PC-9 (cell line): ENCODE measurements around the gene ZNF839. TPM values are rescaled to one million over a fixed set of nuclear protein-coding genes. Genes with fewer than 3 reads are reported as not detected.
A peak's percentile ranks its signal among the peaks of the same experiment; 100 is the strongest.

Experiments used
- BruUV-seq: library from RNA; stranded (reverse); fragments of 400-500 nt; replicated peaks from 2 replicates; lab custom pipeline; 2021; lab: Mats Ljungman, UMichigan
- CTCF ChIA-PET: fragments of 300-600 bp; sonication (Branson Sonifier 250); formaldehyde crosslinking; loops from one replicate; lab custom pipeline; 2022; ENCODE audit warnings: antibody characterized with exemption; lab: Charles Lee
- POLR2A ChIA-PET: fragments of 300-600 bp; sonication (Branson Sonifier 250); formaldehyde crosslinking; loops from one replicate; lab custom pipeline; 2022; ENCODE audit warnings: antibody characterized with exemption; ENCODE audit not compliant: unreplicated experiment; lab: Charles Lee
- DNase-seq, 2 experiments: peaks; one replicate each; pipeline versions ENCODE4 v3.0.0 to v3.0.0-alpha.2; 2015 to 2022; ENCODE audit warnings: mixed read lengths in 1 of 2
- H2AFZ ChIP-seq: fragments of 200-600 bp; sonication (generic); 2 replicates; pipeline ENCODE4 v1.8.1; 2017; ENCODE audit warnings: antibody characterized with exemption
- H3F3A ChIP-seq: fragments of 200-600 bp; sonication (generic); 2 replicates; pipeline ENCODE4 v1.8.1; 2017; ENCODE audit warnings: antibody characterized with exemption, mild to moderate bottlenecking, low read depth; ENCODE audit not compliant: insufficient read depth
- H3K27ac ChIP-seq: fragments of 200-600 bp; sonication (generic); 2 replicates; pipeline ENCODE4 v1.6.1; 2016; ENCODE audit warnings: mixed run types
- H3K27me3 ChIP-seq: fragments of 200-600 bp; sonication (generic); 2 replicates; pipeline ENCODE4 v1.6.1; 2016; ENCODE audit warnings: low read depth, mixed run types; ENCODE audit not compliant: insufficient read depth
- H3K36me3 ChIP-seq: fragments of 200-600 bp; sonication (generic); 2 replicates; pipeline ENCODE4 v1.6.1; 2016; ENCODE audit warnings: low read depth, mixed run types
- H3K4me1 ChIP-seq: fragments of 200-600 bp; sonication (generic); replicated peaks from 2 replicates; pipeline ENCODE4 v1.6.1; 2016; ENCODE audit warnings: mixed run types; ENCODE audit not compliant: insufficient read depth
- H3K4me2 ChIP-seq: fragments of 200-600 bp; sonication (generic); 2 replicates; pipeline ENCODE4 v1.6.1; 2017; ENCODE audit warnings: mixed run types
- H3K4me3 ChIP-seq: fragments of 200-600 bp; sonication (generic); 2 replicates; pipeline ENCODE4 v1.6.1; 2016; ENCODE audit warnings: mixed run types
- H3K79me2 ChIP-seq: fragments of 200-600 bp; sonication (generic); 2 replicates; pipeline ENCODE4 v1.6.1; 2017; ENCODE audit warnings: low read depth, mixed run types
- H3K9me2 ChIP-seq: fragments of 200-600 bp; sonication (generic); 2 replicates; pipeline ENCODE4 v1.8.1; 2017; ENCODE audit warnings: mild to moderate bottlenecking; ENCODE audit not compliant: insufficient read depth
- H3K9me3 ChIP-seq: fragments of 200-600 bp; sonication (generic); 2 replicates; pipeline ENCODE4 v1.8.1; 2016; ENCODE audit warnings: low read depth; ENCODE audit not compliant: insufficient read depth
- H4K20me1 ChIP-seq: fragments of 200-600 bp; sonication (generic); 2 replicates; pipeline ENCODE4 v1.8.1; 2017; ENCODE audit not compliant: insufficient read depth
- CTCF ChIP-seq: fragments of 200-600 bp; sonication (generic); conservative IDR thresholded peaks from 2 replicates; pipeline ENCODE4 v1.6.1; 2017; ENCODE audit warnings: mixed run types, antibody characterized with exemption, mild to moderate bottlenecking, moderate library complexity
- EZH2 ChIP-seq: fragments of 200-600 bp; sonication (generic); IDR thresholded peaks from 2 replicates; pipeline ENCODE4 v1.8.0; 2017; ENCODE audit warnings: antibody characterized with exemption, low read depth
- intact Hi-C: fragments of 100-400 bp; cut with micrococcal nuclease; formaldehyde crosslinking; loops from one replicate; pipeline ENCODE4 v1.10.0; 2022; ENCODE audit not compliant: unreplicated experiment
- total RNA-seq: library from RNA; stranded (reverse); gene quantifications from 2 replicates; pipeline ENCODE4 v1.2.3, GENCODE V29; 2021

The ZNF839 gene
- total RNA-seq, 1 experiment from 2014 or later = 11.8 TPM

DNA sequence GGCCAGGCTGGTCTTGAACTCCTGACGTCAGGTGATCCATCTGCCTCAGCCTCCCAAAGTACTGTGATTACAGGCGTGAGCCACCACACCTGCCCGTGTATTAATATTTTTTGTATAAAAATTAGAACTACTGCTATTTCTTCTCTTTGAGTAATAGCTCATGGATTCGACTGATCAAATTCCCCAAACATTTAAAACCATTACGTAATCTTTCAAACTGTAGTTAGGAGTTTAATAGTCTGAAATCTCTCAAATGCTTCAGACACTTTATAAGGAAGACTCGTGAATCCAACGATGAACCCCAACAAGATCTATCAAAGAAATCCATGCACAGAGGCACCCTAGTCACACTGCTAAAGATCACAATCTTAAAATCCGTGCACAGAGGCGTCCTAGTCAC lies 59.3 kb downstream of the ZNF839 start:
- Histone ChIP-seq H3K9me2 (no peaks in the 10 kb centered on the region), H3K4me1 (no peaks in the 10 kb centered on the region), H3K9me3 (no peaks in the 10 kb centered on the region), H4K20me1 (peaks cover 3% of the 10 kb centered on the region), H2AFZ (no peak overlapping the region), H3K4me2 (no peak overlapping the region), H3K79me2 (no peaks in the 10 kb centered on the region), H3F3A (0 out of 2 replicates have a peak, but pooled peaks cover 4% of the 10 kb centered on the region), H3K27ac (no peak overlapping the region), H3K4me3 (no peak overlapping the region), H3K27me3 (no peaks in the 10 kb centered on the region), H3K36me3 (peaks cover 33% of the 10 kb centered on the region)
- BruUV-seq = no TSS peak
- CTCF ChIA-PET = no interaction called here
- DNase-seq = no peak
- TF ChIP-seq EZH2 (no peak), CTCF (no peak)
- POLR2A ChIA-PET = no interaction called here
- intact Hi-C loops = no loop called here

DNA sequence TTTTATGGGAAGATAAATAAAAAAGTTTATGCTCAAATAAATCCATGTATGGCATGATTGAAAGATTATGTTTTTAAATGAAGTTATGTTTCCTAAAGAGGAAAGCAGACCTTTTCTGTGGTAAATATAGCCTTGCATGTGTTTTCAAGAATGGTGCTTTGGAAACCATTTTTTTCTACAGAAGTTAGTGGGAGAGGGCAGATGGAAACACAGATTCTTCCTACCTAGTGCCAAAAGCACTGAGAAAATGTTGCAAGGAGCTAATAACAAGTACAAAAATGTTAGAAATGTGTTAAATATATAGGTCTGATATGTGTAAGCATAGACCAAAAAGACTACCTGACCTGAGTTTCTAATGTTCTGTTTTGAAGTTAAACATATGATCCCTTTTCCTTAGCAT lies 67.5 kb downstream of the ZNF839 start:
- no peaks in the 10 kb centered on the region for H3K79me2 ChIP-seq
- peaks cover 7% of the 10 kb centered on the region; the same call in 1 of the 2 replicates for H3F3A ChIP-seq
- no peaks in the 10 kb centered on the region for H4K20me1 ChIP-seq
- ChIA-PET CTCF (no interaction called here), POLR2A (no interaction called here)
- no peaks in the 10 kb centered on the region; the same call in 1 of the 2 replicates for H3K36me3 ChIP-seq
- H3K27me3 ChIP-seq = no peaks in the 10 kb centered on the region
- H3K27ac ChIP-seq = no peak overlapping the region
- no peaks in the 10 kb centered on the region for H3K9me2 ChIP-seq
- no TSS peak for BruUV-seq
- H3K9me3 ChIP-seq = no peaks in the 10 kb centered on the region
- DNase-seq = no peak
- peaks cover 11% of the 10 kb centered on the region for H3K4me1 ChIP-seq
- intact Hi-C loops = no loop called here
- TF ChIP-seq CTCF (no peak), EZH2 (no peak)
- no peak overlapping the region for H2AFZ ChIP-seq
- H3K4me2 ChIP-seq = no peak overlapping the region
- H3K4me3 ChIP-seq = no peak overlapping the region

DNA sequence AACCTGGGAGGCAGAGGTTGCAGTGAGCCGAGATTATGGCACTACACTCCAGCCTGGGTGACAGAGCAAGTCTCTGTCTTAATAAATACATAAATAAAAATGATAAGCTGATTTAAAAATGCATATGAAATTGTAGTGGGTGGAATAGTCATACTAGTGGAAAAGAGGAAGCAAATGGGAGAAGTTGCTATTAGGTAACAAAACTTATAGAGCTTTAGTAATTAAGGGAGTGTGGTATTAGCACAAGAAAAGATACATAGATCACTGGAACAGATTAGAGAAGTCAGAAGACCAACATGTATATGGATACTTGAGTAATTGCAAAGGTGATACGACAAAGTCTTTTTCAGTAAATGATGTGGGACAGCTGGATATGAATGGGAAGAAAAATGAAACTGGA lies 69.7 kb downstream of the ZNF839 start:
- H3K9me3 ChIP-seq = no peaks in the 10 kb centered on the region
- H3K9me2 ChIP-seq = no peaks in the 10 kb centered on the region
- TF ChIP-seq CTCF (no peak), EZH2 (no peak)
- H3K4me3 ChIP-seq = no peak overlapping the region
- POLR2A ChIA-PET = no interaction called here
- 0 out of 2 replicates have a peak, but pooled peaks cover 4% of the 10 kb centered on the region for H3K36me3 ChIP-seq
- no peak overlapping the region for H2AFZ ChIP-seq
- no peaks in the 10 kb centered on the region for H4K20me1 ChIP-seq
- intact Hi-C loops = no loop called here
- peak overlapping the region; percentile 61; the same call in 1 of the 2 replicates for H3K27ac ChIP-seq
- CTCF ChIA-PET = interaction anchor here (0.6 to 0.7 kb wide), 2 partner anchors 391 to 833 kb away, joined by 3 to 7 read pairs; no protein-coding TSS in a partner anchor
- no peak for DNase-seq
- no TSS peak for BruUV-seq
- H3K4me1 ChIP-seq = peaks cover 11% of the 10 kb centered on the region
- peaks cover 3% of the 10 kb centered on the region; the same call in 1 of the 2 replicates for H3F3A ChIP-seq
- no peak overlapping the region for H3K4me2 ChIP-seq
- no peaks in the 10 kb centered on the region for H3K79me2 ChIP-seq
- H3K27me3 ChIP-seq = no peaks in the 10 kb centered on the region
